NT2/D1 (cell line): ENCODE data around the gene EEA1.

Experiments used
- SUZ12 ChIP-seq: IDR thresholded peaks from 2 replicates; pipeline ENCODE4 v1.6.1; 2011; ENCODE audit not compliant: insufficient read length, insufficient read depth; ENCODE audit errors: extremely low read depth
- YY1 ChIP-seq: IDR thresholded peaks from 2 replicates; pipeline ENCODE4 v1.6.1; 2011; ENCODE audit not compliant: insufficient read length, insufficient read depth
- ZNF274 ChIP-seq: IDR thresholded peaks from 2 replicates; pipeline ENCODE4 v1.6.1; 2011; ENCODE audit warnings: mild to moderate bottlenecking, low read depth, low read length

GRCh38 chr12:92911339-92911738, 17.8 kb downstream of the EEA1 start:
- TF ChIP-seq YY1, result no peak
- no peak for TF ChIP-seq ZNF274
- TF ChIP-seq SUZ12, result no peak
